Stomach (tissue), 4 donors: ENCODE measurements around the gene RUNDC1.

Experiments used
- POLR2A ChIP-seq, 4 donors: fragments of 450-650 bp; IDR thresholded peaks; one replicate each; pipeline ENCODE4 v1.6.1; 2016; ENCODE audit warnings: antibody characterized with exemption in 4 of 4, control low read depth in 2 of 4, mild to moderate bottlenecking in 1 of 4, moderate library complexity in 1 of 4
- POLR2AphosphoS5 ChIP-seq, 3 donors: sonication (generic); formaldehyde crosslinking; IDR thresholded peaks; one replicate each; pipeline ENCODE4 v1.6.1; 2016; ENCODE audit warnings: antibody characterized with exemption in 3 of 3

- TF ChIP-seq POLR2AphosphoS5 (IDR thresholded peaks at IDR 0.05) (no peak), POLR2A (IDR thresholded peaks at IDR 0.05) (no peak)
Measured at GRCh38 chr17:43033948-43034881, 53.9 kb downstream of the RUNDC1 start.
